CD1c-positive myeloid dendritic cell (primary cell): ENCODE data around the gene TMEM170A.
"Not testable (repeated sequence)": the region's sequence is repeated elsewhere in the genome, so short reads cannot be mapped to it uniquely, and the experiment has no call there.

ENCODE experiments used
- DNase-seq: peaks from one replicate; pipeline ENCODE4 v3.0.0-alpha.2; 2016; ENCODE audit errors: extremely low spot score

Gene TMEM170A, protein sequence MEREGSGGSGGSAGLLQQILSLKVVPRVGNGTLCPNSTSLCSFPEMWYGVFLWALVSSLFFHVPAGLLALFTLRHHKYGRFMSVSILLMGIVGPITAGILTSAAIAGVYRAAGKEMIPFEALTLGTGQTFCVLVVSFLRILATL

DNA sequence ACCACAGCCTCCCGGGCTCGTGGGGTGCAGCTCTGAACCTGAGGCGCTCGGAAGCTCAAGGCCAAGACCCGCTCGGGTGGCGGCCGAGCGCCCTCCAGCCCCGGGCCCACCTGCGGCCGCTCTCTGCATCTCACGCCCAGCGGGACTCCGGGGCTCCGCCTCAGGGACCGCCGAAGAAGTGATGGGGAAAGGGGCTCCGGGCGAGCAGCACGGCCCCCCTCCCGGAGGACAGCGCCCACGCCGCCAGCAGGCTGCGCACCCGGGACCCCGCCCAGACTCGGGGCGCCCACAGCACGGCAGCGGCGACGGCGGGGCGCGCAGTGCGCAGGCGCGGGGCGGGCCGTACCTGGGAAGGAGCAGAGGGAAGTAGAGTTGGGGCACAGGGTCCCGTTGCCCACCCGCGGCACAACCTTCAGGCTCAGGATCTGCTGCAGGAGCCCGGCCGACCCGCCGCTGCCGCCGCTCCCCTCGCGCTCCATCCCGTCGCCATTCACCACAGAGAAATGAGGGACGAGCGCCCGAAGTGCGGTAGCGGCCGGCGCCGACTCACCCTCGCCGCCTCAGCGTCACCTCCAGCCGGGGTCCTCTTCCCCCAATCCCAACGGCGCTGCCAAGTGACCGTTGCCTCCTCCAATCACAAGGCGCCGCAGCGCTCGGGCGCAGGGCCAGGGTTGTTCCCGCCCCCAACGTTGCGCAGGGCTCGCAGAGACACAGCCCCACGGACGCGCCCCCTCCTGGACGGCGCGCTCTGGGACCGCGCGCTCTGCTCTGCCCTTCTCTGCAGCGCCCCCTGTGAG lies at the start of gene TMEM170A:
Gene TMEM170A, minus strand, starts transcription at position 568 of the 797 bp plus-strand sequence. Its CDS starts 89 bp downstream, at position 479.
- DNase-seq: peak; percentile 100

DNA sequence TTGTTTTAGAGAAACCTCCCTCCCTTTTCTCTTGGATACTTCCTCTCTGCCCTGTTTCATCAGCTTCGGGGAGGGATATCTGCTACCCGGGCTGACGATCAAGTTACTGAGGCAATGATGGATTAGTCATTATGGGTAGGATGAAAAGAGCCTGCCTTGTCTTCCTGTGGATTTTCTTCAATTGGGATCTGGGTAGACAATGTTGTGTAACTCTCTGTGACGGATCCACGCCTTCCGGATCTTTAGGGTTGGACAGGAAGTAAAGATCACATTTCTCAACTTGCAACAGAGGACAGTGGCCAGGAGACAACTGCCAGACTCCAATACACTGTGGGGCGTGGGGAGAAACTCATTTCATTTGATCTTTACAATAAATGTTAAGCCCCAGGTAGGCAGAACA lies 42.1 kb upstream of the TMEM170A start:
- DNase-seq: peak; percentile 89

DNA sequence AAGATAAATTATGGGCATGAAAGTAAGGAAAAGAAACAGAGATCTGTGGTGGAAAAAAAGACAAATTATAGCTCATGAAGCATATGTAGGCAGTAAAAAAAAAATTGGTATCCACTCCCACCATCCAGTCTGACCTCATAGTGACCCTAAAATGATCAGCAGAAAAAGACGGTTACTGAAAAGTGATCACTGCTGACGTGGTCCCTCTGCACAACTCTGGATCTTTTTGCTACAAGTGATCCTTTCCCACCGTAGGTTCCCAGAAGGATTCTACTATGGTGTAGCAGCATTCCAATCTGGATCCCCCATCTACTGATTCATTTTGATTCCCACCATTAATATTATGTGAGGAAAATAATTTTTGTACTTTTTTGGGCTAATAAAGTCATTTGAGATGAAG lies 41.6 kb upstream of the TMEM170A start:
- DNase-seq: no peak

DNA sequence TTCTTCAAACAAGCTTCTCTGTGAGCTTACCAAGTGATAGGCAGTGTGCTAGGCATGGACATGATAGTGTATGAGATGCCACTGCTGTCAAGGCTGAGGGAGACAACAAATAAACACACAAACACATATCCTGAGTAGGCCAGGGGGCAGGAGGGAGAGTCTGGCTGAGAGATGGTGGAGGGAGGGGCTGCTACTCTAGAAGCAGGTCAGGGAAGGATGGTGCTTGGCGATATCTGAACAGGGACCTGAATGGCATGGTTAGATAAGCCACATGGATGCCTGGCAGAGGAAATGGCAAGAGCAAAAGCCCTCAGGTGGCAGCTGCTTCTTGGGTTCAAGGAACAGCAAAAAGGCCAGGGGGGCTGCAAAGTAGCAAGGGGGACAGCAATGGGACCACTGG lies 39.3 kb upstream of the TMEM170A start:
- DNase-seq: no peak

DNA sequence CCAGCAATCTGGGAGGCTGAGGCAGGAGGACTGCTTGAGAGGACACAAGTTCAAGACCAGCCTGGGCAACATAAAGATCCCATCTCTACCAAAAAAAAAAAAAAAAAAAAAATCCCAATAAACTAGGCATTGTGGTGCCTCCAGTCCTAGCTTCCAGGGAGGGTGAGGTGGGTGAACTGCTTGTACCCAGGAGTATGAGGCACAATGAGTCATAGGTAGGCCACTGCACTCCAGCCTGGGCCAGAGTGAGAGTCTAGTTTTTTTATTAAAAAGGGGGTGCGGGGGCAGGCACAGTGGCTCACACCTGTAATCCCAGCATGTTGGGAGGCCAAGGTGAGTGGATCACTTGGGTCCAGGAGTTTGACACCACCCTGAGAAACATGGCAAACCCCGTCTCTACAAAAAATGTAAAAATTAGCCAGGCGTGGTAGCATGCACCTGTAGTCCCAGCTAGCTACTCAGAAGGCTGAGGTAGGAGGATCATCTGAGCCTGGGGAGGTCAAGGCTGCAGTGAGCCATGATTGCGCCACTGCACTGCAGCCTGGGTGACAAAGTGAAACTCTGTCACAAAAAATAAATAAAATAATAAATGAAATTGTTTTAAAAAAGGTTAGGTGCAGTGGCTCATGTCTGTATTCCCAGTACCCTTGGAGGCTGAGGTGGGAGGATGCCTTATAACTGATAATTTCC lies 38.6 kb upstream of the TMEM170A start:
- no peak for DNase-seq

DNA sequence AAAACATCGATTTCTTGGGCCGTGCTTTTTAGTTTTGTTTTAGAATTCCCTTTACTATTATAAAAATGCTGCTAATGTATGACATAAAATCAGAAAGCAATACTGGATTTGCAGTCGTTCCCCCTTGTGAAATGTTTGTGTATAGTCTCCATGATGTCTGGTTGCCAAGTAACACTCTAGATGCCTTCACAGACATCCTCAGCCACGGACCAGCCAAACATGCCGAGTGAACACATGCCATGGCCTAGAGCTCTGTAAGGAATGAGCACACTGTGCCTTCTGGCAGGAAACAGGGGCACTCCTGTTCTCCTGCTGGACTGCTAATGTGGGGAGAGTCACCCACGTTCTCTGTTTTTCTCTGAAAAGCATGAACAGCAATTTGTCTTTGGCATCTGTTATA lies 37.3 kb upstream of the TMEM170A start:
- DNase-seq: not testable (repeated sequence)

DNA sequence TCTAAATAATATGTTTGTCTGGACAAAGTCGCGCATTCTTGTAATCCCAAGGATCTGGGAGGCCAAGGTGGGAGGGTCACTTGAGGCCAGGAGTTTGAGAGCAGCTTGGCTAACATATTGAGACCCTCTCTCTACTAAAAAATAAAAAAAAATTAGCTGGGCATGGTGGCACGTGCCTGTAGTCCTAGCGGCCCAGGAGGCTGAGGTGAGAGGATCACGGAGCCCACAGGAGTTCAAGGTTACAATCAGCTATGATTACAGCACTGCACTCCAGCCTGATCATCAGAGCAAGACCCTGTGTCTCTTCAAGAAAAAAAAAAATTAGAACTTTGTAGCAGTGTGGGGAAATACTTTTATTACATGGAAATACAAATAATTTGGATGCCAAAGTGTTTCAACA lies 36.9 kb upstream of the TMEM170A start:
- DNase-seq: no peak

DNA sequence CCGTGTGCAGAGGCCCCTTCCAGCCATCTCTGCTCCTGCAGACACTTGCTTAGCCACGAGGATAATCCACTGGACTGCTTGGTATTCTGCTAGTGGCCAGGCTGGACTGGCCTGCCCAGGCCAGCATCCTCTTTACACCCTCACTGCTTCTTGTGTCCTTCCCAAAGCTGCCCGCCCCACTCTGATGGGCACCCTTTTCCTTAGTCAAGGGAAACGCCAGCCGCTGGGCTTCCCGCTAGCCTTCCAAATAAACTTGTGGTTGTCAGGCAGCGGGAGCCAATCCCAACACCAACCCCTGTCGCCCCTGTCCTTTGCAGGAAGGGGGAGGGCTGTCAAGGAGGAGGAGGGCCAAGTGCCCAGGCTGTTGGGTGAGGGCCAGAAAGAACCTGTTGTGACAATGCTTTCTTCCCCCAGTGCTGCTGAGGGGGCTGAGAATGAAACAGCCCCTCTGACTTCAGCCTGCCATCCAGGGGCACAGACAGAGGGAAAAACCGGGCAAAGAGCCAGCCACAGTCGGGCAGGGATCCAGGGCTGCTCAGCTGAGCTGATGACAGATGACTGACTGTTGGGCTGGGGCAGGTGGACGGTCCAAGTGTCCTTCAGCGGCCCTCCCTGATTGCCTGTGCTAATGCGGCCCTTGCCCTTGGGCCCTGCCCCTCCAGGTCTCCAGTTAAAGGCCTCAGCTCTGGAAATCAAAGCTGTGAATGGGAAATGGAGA lies 34.3 kb upstream of the TMEM170A start:
- not testable (repeated sequence) for DNase-seq

DNA sequence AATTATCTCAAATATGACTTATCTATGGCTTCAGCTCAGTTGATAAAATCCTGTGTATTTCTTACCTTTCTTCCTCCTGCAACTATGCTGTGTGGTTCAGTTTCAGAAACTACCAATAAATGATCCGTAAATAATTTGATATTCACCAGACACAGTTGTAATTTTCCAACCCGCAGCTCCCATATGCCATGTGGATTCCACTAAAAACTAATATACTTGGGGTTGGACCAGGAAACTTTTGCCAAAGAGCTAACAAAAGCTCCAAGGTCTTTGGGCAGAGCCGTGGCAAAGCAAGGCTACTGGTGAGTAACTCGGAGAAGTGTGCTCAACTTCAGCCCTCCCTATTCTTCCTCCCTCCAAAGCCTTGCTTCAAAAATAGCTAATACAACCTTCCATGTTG lies 33.1 kb upstream of the TMEM170A start:
- DNase-seq: no peak

DNA sequence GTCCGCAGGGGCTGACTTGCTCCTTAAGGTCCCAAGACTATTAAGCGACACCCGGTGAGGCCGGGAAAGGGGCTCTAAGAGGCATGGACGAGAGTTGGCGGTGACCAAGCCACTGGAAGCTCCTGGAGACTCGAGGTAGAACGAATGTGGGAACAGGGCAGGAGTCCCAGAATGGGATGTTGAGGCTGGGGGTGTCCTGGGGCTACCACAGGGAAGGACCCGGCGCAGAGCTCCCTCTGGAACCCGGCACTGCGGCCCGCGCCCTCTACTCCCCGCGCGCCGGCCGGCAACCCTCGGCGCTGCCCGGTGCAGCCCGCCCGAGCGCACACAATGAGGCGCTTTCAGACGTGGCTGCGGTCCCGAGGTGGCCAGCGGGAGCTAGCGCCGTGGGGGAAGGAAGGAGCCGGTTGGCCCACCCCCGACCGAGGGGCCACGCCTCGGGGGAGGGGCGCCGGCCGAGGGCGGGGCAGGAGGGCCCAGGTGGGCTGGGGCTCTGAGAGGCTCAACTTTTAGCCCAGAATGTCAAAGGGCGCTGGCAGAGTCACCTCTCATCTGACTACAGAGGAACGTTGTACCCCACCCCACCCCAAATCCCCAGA lies 30.7 kb upstream of the TMEM170A start, which contains the start of gene CHST6:
Gene CHST6, minus strand, starts transcription at position 366 of the 599 bp plus-strand sequence. CDS start 15,613 bp downstream, outside the sequence.
- peak; percentile 7 for DNase-seq

DNA sequence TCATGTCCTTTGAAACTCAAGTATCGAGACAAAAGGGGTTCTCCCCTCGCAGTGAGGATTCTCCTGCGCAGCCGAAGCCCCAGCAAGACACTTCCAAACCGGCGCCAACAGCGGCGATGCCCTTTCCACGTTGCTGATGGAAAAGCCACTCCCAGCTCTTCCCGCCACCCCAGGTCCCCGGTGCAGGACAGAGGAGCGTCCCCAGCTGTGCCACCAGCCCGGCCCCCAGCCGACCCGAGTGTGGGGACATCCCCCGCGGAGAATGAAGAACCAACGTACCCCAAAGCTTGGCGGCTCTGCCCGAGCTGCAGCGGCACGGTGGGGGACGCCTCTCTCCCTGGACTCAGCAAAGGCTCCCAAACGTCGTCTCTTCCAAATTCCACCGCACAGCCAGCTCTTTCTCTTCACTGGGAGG lies 30.2 kb upstream of the TMEM170A start:
- DNase-seq: no peak

DNA sequence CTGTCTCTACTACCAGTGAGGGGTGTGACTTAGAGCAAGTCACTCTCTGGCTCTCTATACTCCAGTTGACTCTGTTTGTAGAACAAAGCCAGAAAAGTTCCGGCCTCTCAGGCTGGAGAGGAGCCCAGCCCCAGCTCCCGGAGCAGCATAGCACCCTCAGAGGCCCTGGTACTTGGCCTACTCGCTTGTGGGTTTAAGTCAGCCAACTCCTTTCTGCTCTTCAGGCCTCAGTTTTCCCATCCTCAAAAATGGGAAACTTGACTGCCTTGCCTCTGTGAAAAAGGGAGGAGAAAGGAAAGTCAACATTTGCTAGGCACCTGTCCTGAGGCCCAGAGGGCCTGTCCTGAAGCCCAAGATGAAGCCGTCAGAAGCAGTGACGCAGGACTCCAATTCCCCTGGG lies 29.7 kb upstream of the TMEM170A start:
- DNase-seq: no peak

DNA sequence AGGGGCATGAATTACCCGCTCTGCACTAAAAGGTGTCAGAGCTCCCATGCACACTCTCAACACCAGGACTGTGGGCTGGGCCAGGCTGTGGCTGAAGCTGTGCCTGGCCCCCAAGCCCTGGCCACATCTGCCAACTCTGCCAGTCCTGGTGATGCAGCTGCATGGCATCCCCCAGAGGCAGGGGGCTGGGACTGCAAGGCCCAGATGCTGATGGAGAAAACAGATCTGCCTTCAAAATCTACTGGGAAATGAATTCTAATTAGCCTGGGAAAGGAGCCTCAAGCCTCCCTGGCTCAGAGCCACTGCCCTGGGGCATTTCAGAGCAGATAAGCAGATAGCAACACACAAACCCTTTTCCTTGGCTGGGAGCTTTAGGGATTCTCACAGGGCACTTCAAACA lies 27.4 kb upstream of the TMEM170A start:
- DNase-seq: no peak

DNA sequence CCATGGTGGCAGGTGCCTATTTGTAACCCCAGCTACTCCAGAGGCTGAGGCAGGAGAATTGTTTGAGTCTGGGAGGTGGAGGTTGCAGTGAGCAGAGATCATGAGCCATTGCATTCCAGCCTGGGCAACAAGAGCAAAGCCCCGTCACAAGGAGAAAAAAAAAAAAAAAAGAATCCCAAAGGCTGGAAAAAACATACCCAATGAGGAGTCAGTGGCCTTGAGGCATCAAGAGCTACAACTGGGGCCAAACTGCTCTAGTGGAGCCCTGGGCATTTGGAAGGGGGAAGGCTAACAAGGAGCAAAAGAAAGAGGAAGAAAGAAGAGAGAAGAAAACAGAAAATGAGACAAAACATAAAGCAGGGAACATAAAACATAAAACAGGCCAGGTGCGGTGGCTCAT lies 23.8 kb upstream of the TMEM170A start:
- no peak for DNase-seq

DNA sequence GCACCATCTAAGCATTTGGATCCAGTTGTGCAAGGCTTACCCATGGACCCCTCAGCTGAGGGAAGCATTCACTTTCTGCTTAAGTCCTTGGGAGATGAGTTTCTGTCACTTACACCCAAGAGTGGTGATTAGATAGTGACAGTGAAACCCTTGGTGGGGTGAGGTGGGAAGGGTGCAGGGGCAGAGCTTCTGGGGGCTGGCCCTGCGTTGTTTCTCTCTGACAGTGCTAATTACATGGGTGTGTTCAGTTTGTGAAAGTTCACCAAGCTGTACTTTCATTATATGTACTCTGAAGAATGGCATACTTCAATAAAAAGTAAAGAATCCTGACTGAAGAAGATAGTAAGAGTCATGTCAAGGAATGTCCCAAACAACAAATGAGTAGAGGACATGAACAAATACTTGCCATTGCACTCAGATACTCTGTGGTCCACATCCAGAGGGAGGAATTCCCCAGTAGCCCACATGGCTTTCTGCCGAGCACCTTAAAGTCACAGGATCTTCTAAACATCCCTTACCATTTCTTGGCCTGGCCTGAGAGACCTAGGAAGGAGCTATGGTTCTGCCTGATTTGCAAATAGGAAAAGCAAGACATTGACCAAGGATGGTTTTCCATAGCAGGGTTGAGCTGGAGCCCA lies 22.3 kb upstream of the TMEM170A start:
- no peak for DNase-seq

DNA sequence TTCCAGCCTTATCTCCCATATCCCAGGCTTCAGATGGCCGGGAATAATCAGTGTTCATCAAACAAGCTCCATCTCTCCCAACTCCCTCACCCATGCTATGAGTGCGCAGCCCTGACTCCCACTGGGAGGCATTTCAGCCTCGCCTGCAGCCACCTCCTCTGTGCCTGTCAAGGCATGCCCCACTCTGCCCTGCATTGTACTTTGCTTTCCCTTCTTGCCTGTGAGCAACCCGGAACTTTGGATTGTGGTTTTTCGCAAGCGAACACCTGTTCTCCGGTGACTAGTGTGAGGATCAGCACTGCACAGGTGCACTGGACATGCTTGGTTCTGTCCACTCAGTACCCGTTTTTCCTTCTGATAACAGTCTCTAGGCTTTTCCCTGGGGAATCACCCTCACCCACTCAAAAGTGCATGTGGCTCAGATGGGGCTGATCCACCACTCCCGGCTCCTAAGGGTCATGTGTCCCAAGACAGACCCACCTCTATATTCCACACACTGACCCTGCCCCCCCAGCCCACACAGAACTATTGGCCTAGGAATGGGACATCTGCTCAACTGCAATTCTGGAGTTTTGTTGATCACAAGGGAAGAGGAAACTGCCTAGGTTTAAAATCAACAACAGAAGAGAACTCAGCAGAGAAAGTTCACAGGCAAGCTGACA lies 21.7 kb upstream of the TMEM170A start:
- no peak for DNase-seq

DNA sequence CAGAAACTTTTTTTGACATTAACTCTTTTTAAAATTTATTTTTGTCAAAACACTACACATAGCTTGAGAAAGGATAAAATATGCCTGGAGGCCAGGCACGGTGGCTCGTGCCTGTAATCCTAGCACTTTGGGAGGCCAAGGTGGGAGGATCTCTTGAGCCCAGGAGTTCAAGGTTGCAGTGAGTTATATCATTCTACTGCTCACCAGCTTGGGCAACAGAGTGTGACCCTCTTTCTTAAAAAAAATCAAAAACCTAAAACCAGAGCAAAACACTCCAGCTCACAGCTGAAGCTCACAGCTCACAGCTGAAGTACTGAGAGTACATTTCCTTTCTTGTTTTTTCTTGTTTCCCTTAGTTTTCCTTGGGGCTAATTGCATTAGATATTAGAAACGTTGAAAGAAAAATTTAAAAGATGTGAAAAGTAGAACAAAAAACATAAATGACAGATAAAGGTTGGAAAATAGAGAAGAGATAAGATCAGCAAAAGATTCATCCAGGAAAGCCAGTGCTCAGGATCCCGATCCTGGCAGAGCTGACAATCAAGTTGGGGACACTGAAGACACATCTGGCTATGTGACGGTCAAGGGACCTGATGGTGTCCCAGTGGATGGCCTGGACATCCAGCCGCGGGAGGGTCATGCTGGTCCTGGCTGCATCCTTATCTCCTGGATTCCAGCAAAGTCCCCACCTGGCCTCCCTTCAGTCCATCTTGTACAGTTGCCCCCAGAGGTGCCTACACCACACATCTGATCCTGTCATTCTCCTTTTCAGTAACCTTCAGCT lies 20.9 kb upstream of the TMEM170A start:
- no peak for DNase-seq

DNA sequence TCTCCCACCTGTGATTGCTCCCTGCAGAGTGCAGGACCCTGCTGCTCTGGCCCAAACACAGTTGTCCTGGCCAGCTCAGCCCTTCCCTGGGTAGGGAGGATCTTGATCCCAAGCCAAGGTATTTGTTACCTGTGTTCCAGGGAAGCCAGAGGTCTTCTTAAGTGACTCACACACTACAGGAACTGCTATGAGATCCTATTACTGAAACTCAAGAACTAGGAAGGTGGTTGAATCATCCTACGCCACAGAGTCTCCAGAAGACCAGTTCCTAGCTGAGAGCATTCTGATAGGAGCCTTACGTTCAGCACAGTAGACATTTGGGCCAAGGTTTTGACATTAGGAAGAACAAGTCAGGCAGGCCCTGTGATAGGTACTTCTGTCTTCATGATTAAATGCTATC lies 18.7 kb upstream of the TMEM170A start:
- no peak for DNase-seq

DNA sequence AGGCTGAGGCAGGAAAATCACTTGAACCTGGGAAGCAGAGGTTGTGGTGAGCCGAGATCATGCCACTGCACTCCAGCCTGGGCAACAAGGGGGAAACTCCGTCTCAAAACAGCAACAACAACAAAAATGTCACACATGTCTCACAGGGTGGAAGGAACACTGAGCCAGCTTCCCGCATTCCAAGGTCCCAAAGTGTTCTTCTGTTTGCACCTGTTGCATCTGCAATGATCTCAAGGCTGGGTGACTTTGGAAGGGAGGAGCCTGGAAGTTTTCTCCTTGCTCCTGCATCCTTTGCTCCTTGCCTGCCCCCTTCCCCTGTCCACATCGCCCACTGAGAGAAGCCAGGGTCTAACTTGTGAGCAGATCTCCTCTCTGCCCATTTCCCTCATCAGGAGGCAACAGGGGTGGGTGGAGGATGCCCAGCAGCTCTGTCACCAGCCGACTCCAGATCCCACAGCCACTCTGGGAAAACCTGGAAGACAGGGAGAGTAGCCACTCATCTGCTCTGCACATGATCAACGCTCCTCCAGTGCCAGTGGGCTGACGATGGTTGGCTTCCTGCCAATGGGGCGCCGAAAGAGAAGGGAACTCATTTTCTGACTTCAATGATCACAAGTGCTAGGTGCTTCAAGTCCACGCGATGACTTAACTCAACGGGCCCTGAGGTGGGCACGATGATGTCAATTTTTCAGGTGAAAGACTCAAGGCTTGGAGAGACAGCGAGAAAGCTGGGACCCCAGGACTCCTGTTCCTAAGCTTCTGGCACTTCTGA lies 18.1 kb upstream of the TMEM170A start:
- no peak for DNase-seq
